CD14-positive monocyte (primary cell): Measurements from ENCODE around the gene ENKUR. TPM values are rescaled to one million over a fixed set of nuclear protein-coding genes. Genes with fewer than 3 reads are reported as not detected.

Source experiments
- DNase-seq, 3 donors: peaks; one replicate each; pipeline ENCODE4 v3.0.0-alpha.2; 2011 to 2022
- H2AFZ ChIP-seq: 2 replicates; pipeline ENCODE4 v1.6.0; 2012; ENCODE audit warnings: mild to moderate bottlenecking, low read depth, low read length, inconsistent platforms; ENCODE audit not compliant: insufficient read depth, poor library complexity, severe bottlenecking
- H3K27ac ChIP-seq, 2 donors: 1 replicate in 1 of 2; 2 replicates in 1 of 2; pipeline ENCODE4 v1.5.1; 2012 to 2013; ENCODE audit warnings: low read length in 2 of 2, control low read depth in 1 of 2, inconsistent platforms in 1 of 2, low read depth in 1 of 2, mild to moderate bottlenecking in 1 of 2
- H3K27me3 ChIP-seq, 2 donors: one replicate each; pipeline versions ENCODE4 v1.6.0 to v1.6.1; 2011 to 2013; ENCODE audit warnings: low read length in 2 of 2; ENCODE audit not compliant: control insufficient read depth in 2 of 2, insufficient read depth in 2 of 2
- H3K36me3 ChIP-seq, 2 donors: replicated peaks in 1 of 2; 1 replicate in 1 of 2; 2 replicates in 1 of 2; pipeline versions ENCODE4 v1.5.1 to v1.6.1; 2012 to 2013; ENCODE audit warnings: low read length in 2 of 2, control low read depth in 1 of 2, inconsistent platforms in 1 of 2, mild to moderate bottlenecking in 1 of 2; ENCODE audit not compliant: insufficient read depth in 2 of 2, control insufficient read depth in 1 of 2
- H3K4me1 ChIP-seq, 2 donors: 1 replicate in 1 of 2; 2 replicates in 1 of 2; pipeline versions ENCODE4 v1.5.1 to v1.6.1; 2012 to 2013; ENCODE audit warnings: low read length in 2 of 2, control low read depth in 1 of 2, inconsistent platforms in 1 of 2, mild to moderate bottlenecking in 1 of 2, moderate library complexity in 1 of 2; ENCODE audit not compliant: insufficient read depth in 2 of 2, control insufficient read depth in 1 of 2
- H3K4me2 ChIP-seq: replicated peaks from 2 replicates; pipeline ENCODE3; 2012; ENCODE audit warnings: low read length, moderate library complexity, mild to moderate bottlenecking; ENCODE audit not compliant: poor library complexity, severe bottlenecking; ENCODE audit errors: extremely low read depth
- H3K4me3 ChIP-seq, 3 experiments: fragments of 200-600 bp in 1 of 3; sonication (generic) in 1 of 3; replicated peaks in 1 of 3; 1 replicate in 2 of 3; 2 replicates in 1 of 3; pipeline ENCODE4 v1.5.1; 2011 to 2013; ENCODE audit warnings: low read length in 3 of 3, mild to moderate bottlenecking in 3 of 3, control low read depth in 2 of 3, low read depth in 2 of 3, inconsistent platforms in 1 of 3, moderate library complexity in 1 of 3
- H3K79me2 ChIP-seq: 2 replicates; pipeline ENCODE4 v1.6.0; 2012; ENCODE audit warnings: mild to moderate bottlenecking, control low read depth, inconsistent platforms, low read length, moderate library complexity; ENCODE audit not compliant: insufficient read depth
- H3K9ac ChIP-seq: 2 replicates; pipeline ENCODE4 v1.6.0; 2017; ENCODE audit warnings: low read length, mild to moderate bottlenecking; ENCODE audit not compliant: insufficient read depth, poor library complexity, severe bottlenecking
- H3K9me3 ChIP-seq, 2 donors: replicated peaks in 1 of 2; 1 replicate in 1 of 2; 2 replicates in 1 of 2; pipeline versions ENCODE4 v1.5.1 to v1.6.1; 2012 to 2013; ENCODE audit warnings: low read length in 2 of 2, control low read depth in 1 of 2; ENCODE audit not compliant: control insufficient read depth in 1 of 2, insufficient read depth in 1 of 2
- H4K20me1 ChIP-seq: 2 replicates; pipeline ENCODE4 v1.6.0; 2012; ENCODE audit warnings: mild to moderate bottlenecking, low read length, control low read depth, moderate library complexity; ENCODE audit not compliant: insufficient read depth
- H3K27ac Mint-ChIP-seq, 7 donors: one replicate each; pipeline ENCODE4 v1.8.0; 2020; ENCODE audit warnings: mild to moderate bottlenecking in 7 of 7, mixed read lengths in 7 of 7, moderate library complexity in 6 of 7, inconsistent platforms in 2 of 7
- H3K27me3 Mint-ChIP-seq, 3 donors: one replicate each; pipeline ENCODE4 v1.8.0; 2021 to 2022; ENCODE audit warnings: low read depth in 3 of 3, mild to moderate bottlenecking in 3 of 3, mixed read lengths in 3 of 3, moderate library complexity in 3 of 3, inconsistent platforms in 1 of 3
- H3K36me3 Mint-ChIP-seq, 2 donors: one replicate each; pipeline ENCODE4 v1.8.0; 2020; ENCODE audit warnings: mixed read lengths in 2 of 2, inconsistent platforms in 1 of 2, mild to moderate bottlenecking in 1 of 2
- H3K4me1 Mint-ChIP-seq: one replicate; pipeline ENCODE4 v1.8.0; 2020; ENCODE audit warnings: mild to moderate bottlenecking, mixed read lengths
- H3K4me3 Mint-ChIP-seq, 2 donors: one replicate each; pipeline ENCODE4 v1.8.0; 2020; ENCODE audit warnings: mild to moderate bottlenecking in 2 of 2, mixed read lengths in 2 of 2, moderate library complexity in 1 of 2
- H3K9me3 Mint-ChIP-seq, 7 donors: one replicate each; pipeline ENCODE4 v1.8.0; 2020 to 2022; ENCODE audit warnings: mixed read lengths in 7 of 7, mild to moderate bottlenecking in 6 of 7, moderate library complexity in 6 of 7, inconsistent platforms in 2 of 7
- CTCF ChIP-seq: fragments of 200-600 bp; IDR thresholded peaks from one replicate; pipeline ENCODE4 v1.8.0; 2022; ENCODE audit warnings: antibody characterized with exemption, mild to moderate bottlenecking
- WGBS: methylation state at CpG from one replicate; pipeline ENCODE4 v1.1.5; 2013; ENCODE audit warnings: missing lambda C conversion rate; ENCODE audit not compliant: insufficient coverage; 5-methylcytosine and 5-hydroxymethylcytosine counted together
- intact Hi-C, 2 donors: fragments of 100-400 bp; cut with micrococcal nuclease; formaldehyde crosslinking; loops; one replicate each; pipeline versions ENCODE4 v1.15.0 to v1.15.1; 2023
- polyA minus RNA-seq: library from RNA; depleted of rRNA, polyadenylated mRNA; stranded (reverse); fragments of >200 nt; gene quantifications from 2 replicates; pipeline ENCODE4 v1.2.3, GENCODE V29; 2012
- polyA plus RNA-seq, 3 donors: library from polyadenylated mRNA; depleted of rRNA in 1 of 3; unstranded in 2 of 3; stranded (reverse) in 1 of 3; fragments of 300-500 nt in 2 of 3; fragments of >200 nt in 1 of 3; fragmentation: Illumina TruSeq in 2 of 3; gene quantifications; 1 replicate in 2 of 3; 2 replicates in 1 of 3; pipeline ENCODE4 v1.2.3, GENCODE V29; 2012 to 2021
- total RNA-seq, 12 experiments: library from RNA in 1 of 12; stranded (reverse) in 1 of 12; fragments of 120-200 nt in 1 of 12; gene quantifications; one replicate each; pipeline ENCODE4 v1.2.4 and lab custom pipeline; 2013 to 2026; ENCODE audit warnings: mixed read lengths in 6 of 12, inconsistent platforms in 1 of 12

The ENKUR gene, protein sequence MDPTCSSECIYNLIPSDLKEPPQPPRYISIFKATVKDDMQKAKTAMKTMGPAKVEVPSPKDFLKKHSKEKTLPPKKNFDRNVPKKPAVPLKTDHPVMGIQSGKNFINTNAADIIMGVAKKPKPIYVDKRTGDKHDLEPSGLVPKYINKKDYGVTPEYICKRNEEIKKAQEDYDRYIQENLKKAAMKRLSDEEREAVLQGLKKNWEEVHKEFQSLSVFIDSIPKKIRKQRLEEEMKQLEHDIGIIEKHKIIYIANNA
- total RNA-seq (2013): 0.89 TPM
- polyA plus RNA-seq (under 1 TPM in 1 of 3 donors, not detected in 2; 0.16 TPM), polyA minus RNA-seq (not detected in 2 replicates), total RNA-seq (lab: John Stamatoyannopoulos, UW) (0 to 2.3 (median 0.14) reads per million in 11 experiments)

- Histone ChIP-seq H3K4me1 (peaks cover 19 to 22% of the 10 kb centered on the region in 2 donors), H2AFZ (peak within 1 kb of the TSS; percentile 94), H3K9me3 (no peaks in the 10 kb centered on the region), H3K36me3 (no peaks in the 10 kb centered on the region), H3K27ac (peak within 1 kb of the TSS; percentile 65 to 75), H3K27me3 (no peaks in the 10 kb centered on the region), H3K4me2 (peak within 1 kb of the TSS; percentile 88), H3K9ac (peak within 1 kb of the TSS; percentile 34), H4K20me1 (no peaks in the 10 kb centered on the region), H3K4me3 (peak within 1 kb of the TSS; percentile 59 to 80 (median 64)), H3K79me2 (no peaks in the 10 kb centered on the region)
- Mint-ChIP-seq H3K27me3 (peaks cover 0 to 5% (median 0%) of the 10 kb centered on the region in 3 donors), H3K36me3 (no peaks in the 10 kb centered on the region), H3K9me3 (peaks cover 0 to 1% (median 0%) of the 10 kb centered on the region in 7 donors), H3K4me1 (peaks cover 22% of the 10 kb centered on the region), H3K4me3 (peak within 1 kb of the TSS; percentile 85 to 91), H3K27ac (peak within 1 kb of the TSS; percentile 89 to 97 (median 93))
- peak; percentile 90 to 94 (median 91) for DNase-seq
- no peak for TF ChIP-seq CTCF
- intact Hi-C loops: loop anchor here (5.0 to 10.0 kb wide), 2 partner anchors 291 to 294 kb away; partner anchors contain the start of gene ARHGAP21 (in 2 of the 2)
- WGBS: 2% methylated on average over 14 of the region's 16 CpGs
Measured at GRCh38 chr10:25015828-25016375, at the start of gene ENKUR. TSS of gene ENKUR (minus strand) at chr10:25016158. CDS start at chr10:25015936, 222 bp downstream.

DNA sequence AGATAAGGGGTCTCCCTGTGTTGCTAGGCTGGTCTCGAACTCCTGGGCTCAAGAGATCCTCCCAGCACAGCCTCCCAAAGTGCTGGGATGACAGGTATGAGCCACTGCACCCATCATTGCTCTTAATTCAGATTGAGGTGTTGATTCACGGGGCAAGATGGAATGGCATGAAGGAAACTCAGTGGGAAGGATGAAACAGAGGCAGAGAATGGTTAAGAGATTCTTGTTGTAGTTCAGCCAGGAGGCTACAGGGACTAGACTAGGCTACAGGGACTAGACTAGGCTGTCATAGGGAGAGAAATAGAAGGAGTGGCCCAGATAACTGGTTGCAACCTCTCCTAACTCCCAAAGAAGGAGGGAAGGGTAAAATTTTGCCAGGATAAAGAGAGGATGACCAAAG lies 48.4 kb upstream of the ENKUR start:
- Mint-ChIP-seq H3K27ac (no peak overlapping the region), H3K36me3 (no peaks in the 10 kb centered on the region), H3K9me3 (peaks cover 0 to 8% (median 4%) of the 10 kb centered on the region in 7 donors), H3K4me3 (no peak overlapping the region), H3K4me1 (peaks cover 4% of the 10 kb centered on the region), H3K27me3 (peaks cover 5 to 10% (median 7%) of the 10 kb centered on the region in 3 donors)
- Histone ChIP-seq H3K9ac (no peak overlapping the region), H3K27ac (no peak overlapping the region), H3K9me3 (no peaks in the 10 kb centered on the region), H3K79me2 (no peaks in the 10 kb centered on the region), H3K4me1 (no peaks in the 10 kb centered on the region), H3K36me3 (no peaks in the 10 kb centered on the region), H3K27me3 (no peaks in the 10 kb centered on the region), H3K4me3 (no peak overlapping the region), H4K20me1 (no peaks in the 10 kb centered on the region), H3K4me2 (no peak overlapping the region), H2AFZ (no peak overlapping the region)
- intact Hi-C loops: no loop called here
- no peak for DNase-seq
- WGBS: 100% methylated on average over 1 of the region's 2 CpGs
- no peak for TF ChIP-seq CTCF
